Measurements from ENCODE around the gene PNPLA4.

PNPLA4 gene, protein sequence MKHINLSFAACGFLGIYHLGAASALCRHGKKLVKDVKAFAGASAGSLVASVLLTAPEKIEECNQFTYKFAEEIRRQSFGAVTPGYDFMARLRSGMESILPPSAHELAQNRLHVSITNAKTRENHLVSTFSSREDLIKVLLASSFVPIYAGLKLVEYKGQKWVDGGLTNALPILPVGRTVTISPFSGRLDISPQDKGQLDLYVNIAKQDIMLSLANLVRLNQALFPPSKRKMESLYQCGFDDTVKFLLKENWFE

GRCh38 chrX:7927259-7928167, at the start of gene PNPLA4:
TSS of gene PNPLA4 (minus strand) at chrX:7927413. CDS start at chrX:7926119, 1,294 bp downstream.
- peak within 1 kb of the TSS; percentile 94 for H3K27ac Mint-ChIP-seq
- H3K4me3 Mint-ChIP-seq: peak within 1 kb of the TSS; percentile 88
- H3K36me3 Mint-ChIP-seq: peaks cover 3% of the 10 kb centered on the region
- H3K4me1 Mint-ChIP-seq: peaks cover 27% of the 10 kb centered on the region
- CTCF ChIA-PET: no interaction called here
- peak; percentile 86 for DNase-seq
- no peaks in the 10 kb centered on the region for H3K27me3 Mint-ChIP-seq
- no peaks in the 10 kb centered on the region for H3K9me3 Mint-ChIP-seq

DNA sequence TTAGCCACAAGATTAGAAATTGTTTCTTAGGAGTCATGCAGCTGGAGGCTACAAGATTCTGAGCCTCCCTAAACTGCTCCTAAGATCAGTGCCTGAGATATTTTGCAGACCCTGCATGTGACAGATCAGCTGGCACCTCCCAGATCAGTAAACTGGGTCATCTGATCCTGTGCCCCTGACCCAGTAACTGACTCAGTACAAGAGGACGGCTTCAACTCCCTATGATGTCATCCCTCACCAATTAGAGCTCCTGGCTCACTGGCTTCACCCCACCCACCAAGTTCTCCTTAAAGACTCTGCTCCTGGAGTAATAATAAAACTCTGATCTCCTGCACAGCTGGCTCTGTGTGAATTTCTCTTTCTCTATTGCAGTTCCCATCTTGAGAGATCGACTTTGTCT, 45.4 kb upstream of the PNPLA4 start:
- CTCF ChIA-PET: no interaction called here
- DNase-seq: no peak
- no peaks in the 10 kb centered on the region for H3K9me3 Mint-ChIP-seq

DNA sequence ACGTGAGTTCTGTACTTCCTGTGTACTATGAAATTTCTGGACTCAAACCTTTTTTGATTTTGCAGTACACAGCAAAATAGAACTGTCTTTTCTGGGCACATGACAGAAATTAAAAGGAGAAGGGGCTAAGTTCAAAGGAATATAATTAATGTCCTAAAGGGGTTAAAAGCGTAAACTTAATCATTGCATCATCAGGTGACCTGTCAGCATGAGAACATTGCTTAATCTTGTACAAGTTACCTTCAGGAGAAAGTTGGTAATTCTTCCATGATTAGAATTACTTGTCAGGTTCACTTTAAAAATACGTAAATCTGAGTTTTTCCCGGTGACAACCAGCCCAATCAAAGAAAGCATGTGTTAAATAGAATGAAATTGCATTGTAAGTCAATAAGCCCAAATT, 43.2 kb upstream of the PNPLA4 start:
- Mint-ChIP-seq H3K4me3 (no peak overlapping the region), H3K27me3 (no peaks in the 10 kb centered on the region), H3K4me1 (no peaks in the 10 kb centered on the region), H3K27ac (no peak overlapping the region), H3K36me3 (no peaks in the 10 kb centered on the region), H3K9me3 (no peaks in the 10 kb centered on the region)
- DNase-seq: no peak
- CTCF ChIA-PET: no interaction called here

More for the DNA sequence above, 45.4 kb upstream of the PNPLA4 start:
- Mint-ChIP-seq H3K27ac (no peak overlapping the region), H3K4me1 (no peaks in the 10 kb centered on the region), H3K4me3 (no peak overlapping the region), H3K36me3 (no peaks in the 10 kb centered on the region), H3K27me3 (no peaks in the 10 kb centered on the region)

DNA sequence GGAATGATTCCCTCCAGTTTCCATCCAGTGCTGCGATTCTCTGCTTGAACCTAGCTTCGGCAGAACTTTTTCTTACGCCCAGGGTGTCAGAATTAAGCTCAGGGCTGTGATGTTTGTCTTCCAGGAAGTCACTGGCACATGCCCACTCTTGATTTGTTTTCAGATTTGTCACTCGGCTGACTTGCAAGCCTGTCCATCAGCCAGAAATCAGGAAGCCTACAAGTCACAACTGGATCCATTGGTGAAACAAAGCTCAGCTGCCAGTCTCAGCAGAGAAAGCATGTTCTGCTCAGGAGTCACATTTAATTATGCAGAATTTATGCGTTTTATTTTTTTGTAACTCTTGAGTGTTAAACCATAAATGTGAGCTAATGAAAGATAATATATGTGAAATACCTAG, 38.2 kb upstream of the PNPLA4 start:
- Mint-ChIP-seq H3K27me3 (no peaks in the 10 kb centered on the region), H3K27ac (no peak overlapping the region), H3K36me3 (no peaks in the 10 kb centered on the region), H3K4me3 (no peak overlapping the region), H3K4me1 (no peaks in the 10 kb centered on the region), H3K9me3 (no peaks in the 10 kb centered on the region)
- CTCF ChIA-PET: no interaction called here
- no peak for DNase-seq

GRCh38 chrX:7960246-7960645, 33.0 kb upstream of the PNPLA4 start:
- H3K4me3 Mint-ChIP-seq: no peak overlapping the region
- H3K9me3 Mint-ChIP-seq: peaks cover 3% of the 10 kb centered on the region
- H3K4me1 Mint-ChIP-seq: no peaks in the 10 kb centered on the region
- DNase-seq: no peak
- CTCF ChIA-PET: no interaction called here
- no peaks in the 10 kb centered on the region for H3K36me3 Mint-ChIP-seq
- no peaks in the 10 kb centered on the region for H3K27me3 Mint-ChIP-seq
- H3K27ac Mint-ChIP-seq: no peak overlapping the region

DNA sequence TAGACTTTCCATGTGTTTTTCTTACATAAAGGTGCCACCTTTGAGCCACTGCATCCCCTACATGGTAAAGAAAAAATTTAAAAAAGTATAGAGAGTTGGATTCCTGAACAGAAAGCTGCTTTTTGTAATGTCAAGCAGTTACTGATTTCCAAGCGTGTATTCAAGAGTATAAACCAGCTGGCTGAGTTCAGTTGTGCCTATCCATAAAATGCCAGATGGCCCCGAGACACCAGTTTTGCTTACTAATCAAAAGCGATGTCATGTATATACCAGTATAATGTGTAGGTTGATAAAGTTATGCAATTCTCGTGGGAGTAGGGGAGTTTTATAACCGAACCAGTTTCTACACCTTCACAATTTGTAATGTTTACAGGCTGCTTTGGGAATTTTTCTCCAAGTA, 26.2 kb upstream of the PNPLA4 start:
- Mint-ChIP-seq H3K27ac (no peak overlapping the region), H3K9me3 (peaks cover 3% of the 10 kb centered on the region), H3K36me3 (no peaks in the 10 kb centered on the region), H3K27me3 (no peaks in the 10 kb centered on the region), H3K4me1 (no peaks in the 10 kb centered on the region), H3K4me3 (no peak overlapping the region)
- CTCF ChIA-PET: no interaction called here
- DNase-seq: no peak

DNA sequence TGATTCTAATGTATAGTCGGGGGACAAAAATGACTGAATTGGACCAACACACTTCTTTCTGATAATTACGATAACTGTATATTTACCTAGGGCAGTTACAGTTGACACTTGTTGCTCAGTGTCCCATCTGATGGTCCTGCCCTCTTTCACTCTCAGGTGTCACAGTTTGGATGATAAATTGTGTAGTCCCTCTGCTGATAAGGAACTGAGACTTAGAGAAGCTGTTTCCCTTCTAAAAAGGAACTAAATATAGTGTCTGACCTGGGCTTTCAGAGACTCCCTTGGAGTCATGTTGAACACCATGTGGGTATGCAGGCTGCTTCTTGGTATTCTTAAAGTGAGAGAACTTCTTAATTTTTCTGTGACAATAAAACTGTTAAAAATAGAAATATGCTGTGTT, 23.7 kb upstream of the PNPLA4 start:
- H3K4me3 Mint-ChIP-seq: no peak overlapping the region
- no peaks in the 10 kb centered on the region for H3K9me3 Mint-ChIP-seq
- no peak overlapping the region for H3K27ac Mint-ChIP-seq
- no peaks in the 10 kb centered on the region for H3K36me3 Mint-ChIP-seq
- H3K27me3 Mint-ChIP-seq: no peaks in the 10 kb centered on the region
- CTCF ChIA-PET: no interaction called here
- H3K4me1 Mint-ChIP-seq: no peaks in the 10 kb centered on the region
- no peak for DNase-seq

- Mint-ChIP-seq H3K4me1 (no peaks in the 10 kb centered on the region), H3K4me3 (no peak overlapping the region), H3K27me3 (no peaks in the 10 kb centered on the region), H3K27ac (no peak overlapping the region), H3K36me3 (no peaks in the 10 kb centered on the region), H3K9me3 (no peaks in the 10 kb centered on the region)
- DNase-seq: no peak
- CTCF ChIA-PET: no interaction called here
Observed at GRCh38 chrX:7948483-7948882, 21.3 kb upstream of the PNPLA4 start.

DNA sequence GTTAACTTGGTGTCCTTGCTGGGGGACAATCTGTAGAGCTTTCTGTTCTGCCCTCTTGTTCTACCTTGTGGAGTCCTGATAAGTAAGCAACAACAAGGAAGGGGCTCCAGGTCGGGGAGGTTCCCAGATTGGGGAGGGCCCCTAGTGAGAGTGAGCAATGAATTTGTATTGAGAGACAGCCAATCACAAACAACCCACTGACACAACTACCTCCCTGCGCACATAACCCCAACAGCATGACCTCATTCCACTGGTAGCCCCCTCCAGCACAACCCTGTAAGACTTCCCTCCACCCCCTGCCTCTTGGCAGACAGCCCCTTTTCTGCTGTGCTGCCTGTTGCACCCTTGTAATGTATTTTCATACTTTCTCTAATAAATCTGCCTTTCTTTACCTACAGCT, 19.7 kb upstream of the PNPLA4 start:
- Mint-ChIP-seq H3K36me3 (no peaks in the 10 kb centered on the region), H3K4me3 (no peak overlapping the region), H3K27ac (no peak overlapping the region), H3K27me3 (no peaks in the 10 kb centered on the region), H3K9me3 (no peaks in the 10 kb centered on the region), H3K4me1 (no peaks in the 10 kb centered on the region)
- no peak for DNase-seq
- CTCF ChIA-PET: no interaction called here

- DNase-seq: no peak
- H3K4me1 Mint-ChIP-seq: no peaks in the 10 kb centered on the region
- no peaks in the 10 kb centered on the region for H3K36me3 Mint-ChIP-seq
- H3K27me3 Mint-ChIP-seq: no peaks in the 10 kb centered on the region
- H3K4me3 Mint-ChIP-seq: no peak overlapping the region
- CTCF ChIA-PET: no interaction called here
- no peaks in the 10 kb centered on the region for H3K9me3 Mint-ChIP-seq
- no peak overlapping the region for H3K27ac Mint-ChIP-seq
Observed at GRCh38 chrX:7943600-7944245, 16.5 kb upstream of the PNPLA4 start.

- Mint-ChIP-seq H3K36me3 (no peaks in the 10 kb centered on the region), H3K4me3 (no peak overlapping the region), H3K27ac (no peak overlapping the region), H3K27me3 (no peaks in the 10 kb centered on the region), H3K4me1 (no peaks in the 10 kb centered on the region), H3K9me3 (no peaks in the 10 kb centered on the region)
- DNase-seq: no peak
- CTCF ChIA-PET: no interaction called here
Observed at GRCh38 chrX:7941390-7942042, 14.3 kb upstream of the PNPLA4 start.

- no peaks in the 10 kb centered on the region for H3K36me3 Mint-ChIP-seq
- CTCF ChIA-PET: no interaction called here
- DNase-seq: no peak
Observed at GRCh38 chrX:7934026-7934425, 6.8 kb upstream of the PNPLA4 start.

DNA sequence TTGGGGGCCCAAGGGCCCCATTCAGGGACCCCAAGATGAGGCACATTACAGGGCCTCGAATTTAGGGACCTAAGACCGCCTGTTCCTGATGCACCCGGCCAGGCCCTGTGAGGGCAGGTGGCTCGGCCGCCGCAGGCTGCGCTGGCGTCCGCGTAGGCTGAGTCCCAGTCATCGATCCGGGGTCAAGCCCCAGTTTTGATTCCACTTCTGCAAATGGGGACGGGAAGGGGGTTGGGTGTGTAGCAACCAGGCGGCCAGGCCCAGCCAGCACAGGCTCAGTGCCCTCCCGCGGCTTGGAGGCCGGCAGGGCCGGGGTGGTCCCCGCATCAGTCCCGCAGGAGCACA, 327 bp downstream of the PNPLA4 start:
- Mint-ChIP-seq H3K4me3 (peak overlapping the region; percentile 88), H3K4me1 (peaks cover 27% of the 10 kb centered on the region), H3K27me3 (no peaks in the 10 kb centered on the region), H3K9me3 (no peaks in the 10 kb centered on the region), H3K27ac (peak overlapping the region; percentile 94), H3K36me3 (peaks cover 3% of the 10 kb centered on the region)
- DNase-seq: no peak
- CTCF ChIA-PET: no interaction called here

More at GRCh38 chrX:7934026-7934425, 6.8 kb upstream of the PNPLA4 start:
- Mint-ChIP-seq H3K4me3 (no peak overlapping the region), H3K9me3 (no peaks in the 10 kb centered on the region), H3K4me1 (peaks cover 4% of the 10 kb centered on the region), H3K27ac (no peak overlapping the region), H3K27me3 (no peaks in the 10 kb centered on the region)

GRCh38 chrX:7926501-7926900, 712 bp downstream of the PNPLA4 start:
- Mint-ChIP-seq H3K27ac (peak overlapping the region; percentile 94), H3K4me1 (peaks cover 27% of the 10 kb centered on the region), H3K4me3 (peak overlapping the region; percentile 88), H3K36me3 (peaks cover 3% of the 10 kb centered on the region), H3K27me3 (no peaks in the 10 kb centered on the region), H3K9me3 (no peaks in the 10 kb centered on the region)
- CTCF ChIA-PET: no interaction called here
- no peak for DNase-seq
